ENCODE results near the gene NOTCH1. TPM values are rescaled to one million over a fixed set of nuclear protein-coding genes. Genes with fewer than 3 reads are reported as not detected.

Gene NOTCH1
- total and polyA plus RNA-seq, 8 donors: 9.3 to 39.8 (median 22.5) TPM

- DNase-seq (no peak), ATAC-seq (no peak), FAIRE-seq (no peak)
- H3K4me1 ChIP-seq: no peaks in the 10 kb centered on the region
- no peak overlapping the region for H3K4me3 ChIP-seq
- no peak for TF ChIP-seq CTCF (IDR thresholded peaks at IDR 0.05)
- H3K36me3 ChIP-seq: peaks cover 12 to 93% (median 69%) of the 10 kb centered on the region in 3 donors
- intact Hi-C loops (cut with DNase I): no loop called here
- no peak overlapping the region for H3K27ac ChIP-seq
- no peaks in the 10 kb centered on the region for H3K27me3 ChIP-seq
- H3K9me3 ChIP-seq: no peaks in the 10 kb centered on the region
- WGBS, 2 donors: 91 to 93% methylated on average over 29 of the region's 29 CpGs
These were observed 31.7 kb downstream of the NOTCH1 start for GRCh38 chr9:136514022-136514714.

- no peak overlapping the region for H3K27ac ChIP-seq
- intact Hi-C loops (cut with DNase I): no loop called here
- DNase-seq (no peak), ATAC-seq (no peak), FAIRE-seq (no peak)
- no peaks in the 10 kb centered on the region for H3K4me1 ChIP-seq
- WGBS, 2 donors: 97 to 98% methylated on average over 16 of the region's 16 CpGs
- no peaks in the 10 kb centered on the region for H3K27me3 ChIP-seq
- H3K9me3 ChIP-seq: no peaks in the 10 kb centered on the region
- no peak overlapping the region for H3K4me3 ChIP-seq
- no peak for TF ChIP-seq CTCF (IDR thresholded peaks at IDR 0.05)
- peaks cover 12 to 93% (median 67%) of the 10 kb centered on the region in 3 donors for H3K36me3 ChIP-seq
These were observed 32.7 kb downstream of the NOTCH1 start for GRCh38 chr9:136513191-136513590.

GRCh38 chr9:136512651-136513071 is 33.2 kb downstream of the NOTCH1 start:
- intact Hi-C loops (cut with DNase I): no loop called here
- H3K27me3 ChIP-seq: no peaks in the 10 kb centered on the region
- peak overlapping the region in 2 of 4 donors; percentile 27 to 37 for H3K27ac ChIP-seq
- H3K4me3 ChIP-seq: no peak overlapping the region
- H3K9me3 ChIP-seq: no peaks in the 10 kb centered on the region
- TF ChIP-seq CTCF (IDR thresholded peaks at IDR 0.05): no peak
- FAIRE-seq (no peak), ATAC-seq (peak in 3 of 4 donors; percentile 28 to 57 (median 39)), DNase-seq (no peak)
- peaks cover 12 to 93% (median 67%) of the 10 kb centered on the region in 3 donors for H3K36me3 ChIP-seq
- 62 to 76% methylated on average over 13 of the region's 13 CpGs for WGBS, 2 donors
- no peaks in the 10 kb centered on the region for H3K4me1 ChIP-seq

- no peaks in the 10 kb centered on the region for H3K9me3 ChIP-seq
- intact Hi-C loops (cut with DNase I): no loop called here
- 91% methylated on average over 46 of the region's 46 CpGs for WGBS, 2 donors
- TF ChIP-seq CTCF (IDR thresholded peaks at IDR 0.05): no peak
- FAIRE-seq (no peak), ATAC-seq (no peak), DNase-seq (no peak)
- H3K4me1 ChIP-seq: no peaks in the 10 kb centered on the region
- no peaks in the 10 kb centered on the region for H3K27me3 ChIP-seq
- peaks cover 10 to 93% (median 68%) of the 10 kb centered on the region in 3 donors for H3K36me3 ChIP-seq
- H3K27ac ChIP-seq: peak overlapping the region in 2 of 4 donors; percentile 27 to 37
- H3K4me3 ChIP-seq: no peak overlapping the region
These were observed 33.9 kb downstream of the NOTCH1 start for GRCh38 chr9:136511670-136512592.
